Stimulated activated CD4-positive, alpha-beta T cell treated with anti-CD3 and anti-CD28 coated beads, Interleukin-4, amount 100 ng/mL, for 4 hours (primary cell): ENCODE data around the gene MBOAT7.

Experiments used
- DNase-seq, 2 experiments: peaks; one replicate each; pipeline ENCODE4 v3.0.0-alpha.2; 2020

The MBOAT7 gene

DNA sequence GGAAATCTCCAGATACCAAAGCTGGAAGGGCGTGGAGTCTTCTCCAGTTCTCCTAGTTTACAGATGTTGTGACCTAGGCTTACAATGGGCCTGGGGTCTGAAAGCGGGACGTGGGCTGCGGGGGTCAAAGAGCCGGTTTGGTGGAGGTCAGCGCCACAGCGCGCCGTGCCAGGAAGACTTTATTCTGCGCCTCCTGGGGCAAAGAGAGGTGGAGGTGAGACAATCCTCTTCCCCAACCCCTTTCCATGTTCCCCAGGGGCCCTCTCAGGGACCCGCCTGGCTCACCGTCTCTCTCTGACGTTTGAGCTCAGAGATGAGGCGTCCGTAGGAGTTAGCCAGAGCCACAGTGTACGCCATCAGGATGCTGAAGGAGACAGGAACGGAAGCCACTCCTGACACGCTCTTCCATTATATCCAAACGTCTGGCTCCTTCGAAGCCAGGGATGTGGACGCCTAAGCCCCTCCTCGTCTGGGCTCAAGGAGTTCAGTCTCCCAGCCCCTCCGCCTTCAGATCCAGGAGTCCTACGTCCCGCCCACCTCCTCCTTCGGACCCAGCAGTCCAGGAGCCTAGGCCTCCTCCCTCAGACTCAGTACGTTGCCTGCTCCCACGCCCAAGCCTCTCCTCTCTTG is 29.1 kb downstream of the MBOAT7 start:
- no peak for DNase-seq

DNA sequence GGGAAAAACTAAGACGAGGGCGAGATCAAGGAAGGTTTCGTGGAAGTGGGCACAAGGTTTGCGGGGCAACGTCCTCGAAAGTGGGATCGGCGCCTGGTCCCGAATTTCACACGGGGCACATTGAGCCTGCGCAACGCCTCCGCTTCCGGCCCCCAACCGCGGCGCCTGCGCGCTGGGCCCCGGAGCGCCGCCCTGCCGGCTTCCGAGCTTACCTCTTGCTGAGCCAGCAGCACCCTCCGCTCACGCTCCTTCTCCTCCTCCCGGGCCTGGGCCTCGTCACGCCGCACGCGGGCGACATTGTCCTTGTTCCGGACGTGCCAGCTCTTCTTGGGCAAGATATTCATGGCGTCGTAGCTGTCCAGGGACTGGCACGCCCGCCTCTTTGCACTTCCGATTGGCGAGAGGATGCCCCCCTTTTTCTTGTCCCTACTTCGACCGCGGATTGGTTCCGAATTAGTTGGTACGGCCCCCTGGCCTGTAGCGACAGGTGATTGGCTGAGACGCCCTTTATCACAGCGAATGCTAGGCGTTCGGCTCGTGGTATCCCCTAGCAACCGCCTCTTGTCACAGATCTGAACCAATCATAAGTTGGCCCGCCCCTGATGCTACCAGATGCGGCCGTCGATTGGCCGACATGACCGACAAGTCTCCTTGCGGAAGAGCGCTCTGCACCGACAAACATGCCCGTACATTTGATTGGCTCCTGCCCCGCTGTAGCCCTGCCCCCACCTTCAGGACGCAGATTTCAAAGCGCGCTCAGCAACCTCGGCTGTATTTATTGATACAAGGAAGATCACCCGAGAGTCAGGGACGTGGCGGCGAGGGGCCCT is 29.8 kb downstream of the MBOAT7 start, which contains the start of gene LENG1:
LENG1 (minus strand) TSS at position 370 of the 830 bp plus-strand sequence; CDS start at position 344, 26 bp downstream.
- peak; percentile 89 to 100 for DNase-seq

DNA sequence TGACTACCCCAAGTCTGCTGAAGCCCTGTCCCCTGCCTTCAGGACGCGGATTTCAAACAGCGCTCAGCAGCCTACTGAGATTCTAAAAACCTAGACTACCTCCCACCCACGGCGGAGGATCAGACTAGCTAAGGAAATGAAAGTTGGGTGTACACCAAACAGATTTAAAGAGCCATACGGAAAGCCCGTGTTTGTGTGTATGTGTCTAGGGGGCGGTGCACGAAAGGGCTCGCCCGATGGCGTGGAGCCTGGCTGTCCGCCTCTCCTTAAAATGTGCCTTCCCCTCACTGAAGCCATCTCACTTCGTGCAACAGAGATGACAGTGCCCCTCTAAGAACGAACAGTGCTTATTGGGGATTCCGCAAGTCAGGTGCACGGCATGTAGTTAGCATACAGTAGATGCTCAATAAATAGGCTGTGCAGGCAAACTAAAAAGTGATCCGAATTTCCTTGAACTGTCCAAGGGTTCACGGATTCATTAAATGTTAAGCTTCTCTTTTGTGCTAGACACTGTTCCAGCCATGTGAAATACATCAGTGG is 30.5 kb downstream of the MBOAT7 start:
- DNase-seq = peak in 1 of 2 experiments; percentile 24

DNA sequence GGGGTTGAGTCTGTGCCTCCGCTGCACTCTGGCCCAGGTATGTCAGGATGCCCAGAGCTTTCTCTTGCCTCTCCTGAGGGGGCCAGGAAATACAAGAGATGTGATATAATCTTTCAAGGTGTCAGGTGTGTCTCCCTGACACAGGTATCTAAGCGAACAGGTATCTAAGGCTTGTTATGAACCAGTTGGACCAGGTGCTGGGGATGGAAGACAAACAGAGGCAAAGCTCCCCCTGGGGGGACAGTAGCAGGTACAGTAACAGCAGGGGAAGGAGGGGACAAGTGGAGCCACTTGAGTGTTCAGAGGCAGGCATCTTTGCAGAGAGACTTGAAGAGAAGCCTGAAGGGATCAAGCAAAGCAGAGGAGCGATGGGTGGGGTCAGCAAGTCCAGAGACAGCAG is 32.4 kb downstream of the MBOAT7 start:
- DNase-seq = no peak

DNA sequence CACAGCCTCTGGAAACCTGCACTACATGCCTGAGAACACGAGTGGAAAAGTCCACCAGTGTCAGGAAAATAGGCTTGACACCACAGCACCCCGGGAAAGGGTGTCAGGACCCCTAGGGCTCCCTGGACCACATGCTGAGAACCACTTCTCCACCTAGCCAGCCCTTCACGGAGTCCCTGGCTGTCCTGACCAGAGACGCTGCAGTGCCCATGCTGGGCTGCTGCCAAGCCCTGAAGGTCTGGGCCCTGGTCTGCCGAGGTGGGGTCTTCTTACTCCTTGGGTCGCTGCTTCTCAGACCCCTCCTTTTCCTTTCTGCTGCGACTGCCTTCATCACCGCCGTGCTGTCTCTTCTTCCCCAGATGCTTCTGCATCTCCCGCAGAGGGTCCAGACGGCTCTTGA is 32.9 kb downstream of the MBOAT7 start:
- DNase-seq = no peak

DNA sequence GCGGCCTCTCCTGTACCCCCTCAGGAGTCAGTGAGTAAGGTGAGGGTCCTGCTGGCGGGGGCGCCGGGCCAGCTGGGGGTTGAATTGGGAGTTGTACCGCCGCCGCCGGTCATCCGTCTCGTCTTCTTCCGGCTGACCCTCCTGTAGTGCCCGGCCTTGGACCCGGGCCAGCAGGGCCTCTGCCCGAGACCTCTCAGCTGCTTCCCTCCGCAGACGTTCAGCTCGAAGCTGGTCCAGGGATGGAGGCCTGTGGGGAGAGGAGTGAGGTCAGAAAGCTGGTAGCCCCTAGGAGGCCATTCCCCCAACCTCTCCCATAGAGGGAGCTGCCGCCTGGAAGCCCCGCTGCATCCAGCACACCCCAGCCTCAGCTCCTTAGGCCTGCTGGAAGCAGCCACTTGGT is 33.7 kb downstream of the MBOAT7 start:
- DNase-seq = no peak

DNA sequence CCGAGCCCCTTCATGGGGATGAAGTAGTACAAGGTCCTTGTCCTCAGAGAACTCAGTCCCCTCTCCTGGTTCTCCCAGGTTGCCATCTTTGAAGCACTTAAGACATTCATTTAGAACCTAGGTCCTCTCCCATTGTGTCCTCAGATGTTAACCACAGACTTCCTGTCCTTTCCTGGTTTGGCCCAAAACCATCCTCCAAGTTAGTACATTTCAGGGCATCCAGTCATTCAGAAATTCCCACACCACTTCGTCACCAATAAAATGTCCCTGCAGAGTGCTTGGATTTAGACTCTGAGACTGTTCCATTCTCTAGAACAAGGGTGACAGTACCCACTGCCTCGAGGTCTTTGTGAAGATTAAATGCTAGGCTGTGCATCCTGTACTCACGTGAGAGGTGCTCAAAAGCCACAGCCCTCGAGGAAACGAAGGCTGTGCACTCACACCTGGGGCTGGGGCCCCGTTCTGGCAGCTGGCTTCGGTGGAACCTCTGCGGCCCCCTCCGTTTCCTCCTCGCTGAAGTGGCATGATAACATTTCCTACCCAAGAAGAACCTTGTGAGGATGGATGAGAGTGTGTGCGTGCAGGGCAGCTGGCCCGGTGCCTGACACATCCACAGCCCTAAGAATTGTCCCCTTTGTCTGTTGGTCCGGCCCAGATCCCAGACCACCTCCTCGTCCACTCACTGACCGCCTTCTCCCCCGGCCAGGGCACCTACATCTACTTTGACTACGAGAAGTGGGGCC is 34.6 kb downstream of the MBOAT7 start:
- peak in 1 of 2 experiments; percentile 27 for DNase-seq

DNA sequence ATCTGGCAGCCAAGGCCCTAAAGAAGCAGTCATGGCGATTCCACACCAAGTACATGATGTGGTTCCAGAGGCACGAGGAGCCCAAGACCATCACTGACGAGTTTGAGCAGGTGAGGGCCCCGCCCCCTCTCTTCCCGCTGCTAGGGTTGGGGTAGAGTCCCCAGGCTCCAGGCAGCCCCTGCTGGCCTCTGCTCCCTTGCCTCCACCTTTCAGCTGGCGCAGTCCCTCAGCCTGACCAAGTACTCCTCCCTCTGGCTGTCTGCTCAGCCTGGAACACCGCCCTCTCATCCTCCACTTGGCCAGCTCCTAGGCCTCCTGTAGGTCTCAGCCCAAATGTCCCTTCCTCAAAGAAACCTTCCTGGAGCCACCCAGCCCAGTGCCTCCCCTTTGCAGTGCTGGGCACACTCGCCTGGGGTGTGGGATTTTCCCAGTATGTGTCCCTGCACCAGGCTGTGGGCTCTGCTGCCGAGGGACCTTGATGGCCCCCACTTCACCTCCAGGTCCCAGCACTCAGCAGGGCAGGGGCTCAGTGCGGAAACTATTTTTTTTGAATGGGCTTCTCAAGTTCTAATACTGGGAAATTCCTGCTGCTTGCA is 35.6 kb downstream of the MBOAT7 start:
- no peak for DNase-seq

DNA sequence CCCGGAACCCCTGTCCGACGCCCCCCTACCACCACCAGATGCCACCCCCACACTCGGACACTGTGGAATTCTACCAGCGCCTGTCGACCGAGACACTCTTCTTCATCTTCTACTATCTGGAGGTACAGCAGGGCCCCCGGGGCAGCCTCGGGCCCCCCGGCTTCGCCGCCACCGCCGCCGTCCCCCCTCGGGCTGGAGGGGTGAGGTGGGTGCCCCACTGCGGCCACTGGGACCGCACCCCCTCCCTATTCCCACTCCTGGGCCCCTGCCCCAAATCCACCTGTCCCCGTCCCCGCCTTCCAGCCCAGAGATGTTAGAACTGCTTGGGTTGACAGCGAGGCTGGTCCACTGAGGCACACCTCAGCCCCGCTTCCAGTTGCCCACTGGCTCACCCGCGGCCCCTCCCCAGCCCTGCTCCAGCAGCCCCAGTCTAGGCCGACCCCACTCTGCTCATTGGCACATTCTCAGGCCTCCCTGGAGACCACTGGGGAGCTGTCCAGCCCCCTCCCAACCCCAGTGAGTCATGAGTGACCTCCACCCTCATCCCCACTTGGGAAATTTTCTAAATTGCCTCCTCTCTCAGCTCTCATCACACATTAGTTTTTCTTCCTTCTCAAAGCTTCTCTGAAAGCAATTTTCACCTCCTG is 36.4 kb downstream of the MBOAT7 start:
- no peak for DNase-seq

DNA sequence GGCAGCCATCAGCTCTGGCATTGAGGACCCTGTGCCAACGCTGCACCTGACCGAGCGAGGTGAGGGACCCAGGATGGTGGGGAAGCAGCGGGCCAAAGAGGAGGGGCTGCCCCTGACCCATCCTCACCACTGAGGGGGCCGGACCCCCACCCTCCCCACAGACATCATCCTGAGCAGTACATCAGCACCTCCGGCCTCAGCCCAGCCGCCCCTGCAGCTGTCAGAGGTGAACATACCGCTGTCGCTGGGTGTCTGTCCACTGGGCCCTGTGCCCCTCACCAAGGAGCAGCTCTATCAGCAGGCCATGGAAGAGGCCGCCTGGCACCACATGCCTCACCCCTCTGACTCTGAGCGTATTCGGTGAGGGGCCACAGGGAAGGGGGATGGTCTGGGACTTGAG is 37.1 kb downstream of the MBOAT7 start:
- DNase-seq = no peak

DNA sequence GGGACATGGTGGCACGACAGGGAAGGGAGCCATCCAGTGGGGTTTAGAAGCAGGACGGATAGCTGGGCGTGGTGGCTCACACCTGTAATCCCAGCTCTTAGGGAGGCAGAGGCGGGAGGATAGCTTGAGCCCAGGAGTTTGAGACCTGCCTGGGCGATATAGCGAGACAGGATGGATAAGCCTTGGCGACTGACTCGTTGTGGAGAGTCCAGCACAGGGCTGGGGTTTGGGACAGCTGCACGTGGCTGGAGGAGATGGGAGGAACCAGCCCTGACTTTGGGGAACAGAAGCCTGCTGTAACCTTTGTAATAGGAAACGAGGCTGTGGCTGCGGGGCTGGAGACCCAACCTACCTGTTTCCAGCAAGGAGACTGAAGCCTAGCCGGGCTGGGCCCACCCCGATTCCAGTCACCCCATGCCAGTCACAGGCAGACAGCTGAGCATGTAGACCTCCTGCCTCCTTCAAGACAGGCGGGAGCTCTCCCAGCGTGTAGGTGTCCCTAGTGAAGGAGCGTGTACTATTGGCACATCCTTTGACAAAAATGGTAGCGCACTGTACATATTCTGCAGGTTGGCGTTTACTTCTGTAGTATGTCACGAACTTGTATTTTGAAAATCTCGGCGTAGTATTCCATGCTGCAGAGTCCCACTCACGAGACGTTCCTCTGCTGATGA is 37.9 kb downstream of the MBOAT7 start:
- no peak for DNase-seq

DNA sequence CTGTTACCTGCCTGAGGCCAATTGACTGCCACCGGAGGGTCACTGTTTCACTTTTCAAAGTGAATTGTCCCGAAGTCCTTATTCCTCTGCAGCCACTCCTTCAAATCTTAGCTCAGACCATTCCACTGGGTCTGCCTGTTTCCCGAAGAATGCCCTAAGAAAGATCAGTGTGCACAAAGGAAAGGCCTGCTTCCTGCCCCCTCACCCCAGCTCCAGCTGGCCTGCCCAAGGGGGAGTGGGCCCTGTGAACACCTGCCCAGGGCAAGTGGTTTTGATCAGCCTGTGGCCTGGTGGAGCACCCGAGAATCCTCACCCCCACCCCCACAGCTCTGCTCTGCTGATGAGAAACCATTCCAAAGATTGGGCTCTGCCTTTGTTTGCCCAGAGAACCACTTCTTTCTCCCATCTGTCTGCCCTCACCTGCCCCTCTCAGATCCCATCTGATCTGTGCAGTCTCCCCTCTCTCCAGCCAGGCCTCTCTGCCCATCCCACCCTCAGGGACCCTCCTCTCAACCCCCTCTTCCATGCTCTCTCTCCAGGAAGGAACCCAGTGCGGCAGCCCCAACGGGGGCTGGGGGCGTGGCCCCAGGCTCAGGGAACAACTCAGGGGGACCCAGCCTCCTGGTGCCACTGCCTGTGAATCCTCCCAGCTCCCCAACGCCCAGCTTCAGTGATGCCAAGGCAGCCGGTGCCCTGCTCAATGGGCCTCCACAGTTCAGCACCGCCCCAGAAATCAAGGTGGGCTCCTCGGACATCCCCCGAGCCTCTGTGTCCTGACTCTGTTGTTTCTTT is 40.2 kb downstream of the MBOAT7 start:
- DNase-seq = no peak

DNA sequence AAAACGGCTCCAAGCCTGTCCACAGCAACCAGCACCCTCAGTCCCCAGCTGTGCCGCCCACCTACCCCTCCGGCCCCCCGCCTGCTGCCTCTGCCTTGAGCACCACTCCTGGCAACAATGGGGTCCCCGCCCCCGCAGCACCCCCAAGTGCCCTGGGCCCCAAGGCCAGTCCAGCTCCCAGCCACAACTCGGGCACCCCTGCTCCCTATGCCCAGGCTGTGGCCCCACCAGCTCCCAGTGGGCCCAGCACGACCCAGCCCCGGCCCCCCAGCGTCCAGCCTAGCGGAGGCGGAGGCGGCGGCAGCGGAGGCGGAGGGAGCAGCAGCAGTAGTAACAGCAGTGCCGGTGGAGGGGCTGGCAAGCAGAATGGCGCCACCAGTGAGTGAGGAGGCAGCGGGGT is 41.2 kb downstream of the MBOAT7 start:
- DNase-seq = no peak

DNA sequence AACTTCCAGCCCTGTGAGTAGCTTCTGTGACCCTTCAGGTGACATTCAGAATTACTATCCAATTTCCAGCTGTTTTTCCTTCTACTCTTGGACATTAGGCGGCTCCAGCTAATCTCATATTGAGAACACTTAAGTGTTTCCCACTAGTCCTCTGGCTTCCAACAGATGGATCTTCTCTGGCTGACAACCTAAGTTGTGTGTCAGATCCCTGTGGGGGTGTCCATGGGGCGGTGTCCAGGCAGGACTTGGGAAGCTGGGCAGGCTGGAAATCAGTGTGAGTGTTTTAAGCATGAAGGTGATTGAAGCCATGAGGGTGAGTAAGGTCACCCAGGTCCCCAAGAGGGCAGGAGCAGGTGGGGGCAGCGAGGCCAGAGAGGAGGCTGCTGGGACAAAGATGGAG is 41.7 kb downstream of the MBOAT7 start:
- no peak for DNase-seq

DNA sequence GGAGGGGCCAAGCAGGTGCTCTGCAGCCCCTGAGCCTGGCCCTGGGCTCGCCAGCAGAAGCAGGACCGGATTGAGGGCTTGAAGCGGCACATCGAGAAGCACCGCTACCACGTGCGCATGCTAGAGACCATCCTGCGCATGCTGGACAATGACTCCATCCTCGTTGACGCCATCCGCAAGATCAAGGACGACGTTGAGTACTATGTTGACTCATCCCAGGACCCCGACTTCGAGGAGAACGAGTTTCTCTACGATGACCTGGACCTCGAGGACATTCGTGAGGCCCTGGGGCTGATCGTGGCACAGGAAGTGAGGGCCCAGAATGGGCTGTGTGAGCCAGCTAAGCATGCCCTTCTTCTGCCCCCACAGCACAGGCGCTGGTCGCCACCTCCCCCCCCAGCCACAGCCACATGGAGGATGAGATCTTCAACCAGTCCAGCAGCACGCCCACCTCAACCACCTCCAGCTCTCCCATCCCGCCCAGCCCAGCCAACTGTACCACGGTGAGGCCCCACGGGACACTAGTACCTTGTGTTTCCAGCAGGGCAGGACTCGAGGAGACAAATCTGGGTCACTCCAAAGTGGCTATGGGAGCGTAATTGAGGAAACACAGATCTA is 43.7 kb downstream of the MBOAT7 start:
- no peak for DNase-seq

DNA sequence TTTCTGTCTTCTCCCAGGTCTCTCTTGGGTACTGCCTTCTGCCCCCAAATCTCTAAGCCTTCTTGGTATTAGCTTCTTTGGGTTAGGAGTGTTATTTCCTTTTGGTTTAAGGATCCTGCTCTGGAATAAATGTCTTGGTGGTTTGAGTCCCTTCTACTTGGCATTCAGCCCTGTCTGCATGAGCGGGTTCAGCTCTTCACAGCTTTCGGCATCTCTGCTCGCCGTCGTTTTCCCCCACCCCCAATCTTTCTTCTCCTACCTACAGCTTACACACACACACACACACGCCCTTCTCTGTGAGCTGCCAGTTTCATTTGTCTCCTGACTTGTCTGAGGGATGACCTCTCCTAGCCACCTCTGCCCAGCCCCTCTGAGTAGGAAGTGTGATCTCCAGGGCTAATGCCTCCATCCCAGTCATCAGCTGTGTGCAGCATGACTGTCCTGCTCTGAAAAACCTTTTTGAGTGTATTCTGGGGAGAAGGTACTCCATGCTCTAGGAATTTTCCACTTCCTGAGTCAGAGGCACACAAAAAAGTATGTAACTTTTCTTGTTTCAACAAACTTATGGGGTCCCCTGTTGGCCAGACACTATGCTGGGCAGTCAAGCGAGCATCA is 47.1 kb downstream of the MBOAT7 start:
- no peak for DNase-seq

DNA sequence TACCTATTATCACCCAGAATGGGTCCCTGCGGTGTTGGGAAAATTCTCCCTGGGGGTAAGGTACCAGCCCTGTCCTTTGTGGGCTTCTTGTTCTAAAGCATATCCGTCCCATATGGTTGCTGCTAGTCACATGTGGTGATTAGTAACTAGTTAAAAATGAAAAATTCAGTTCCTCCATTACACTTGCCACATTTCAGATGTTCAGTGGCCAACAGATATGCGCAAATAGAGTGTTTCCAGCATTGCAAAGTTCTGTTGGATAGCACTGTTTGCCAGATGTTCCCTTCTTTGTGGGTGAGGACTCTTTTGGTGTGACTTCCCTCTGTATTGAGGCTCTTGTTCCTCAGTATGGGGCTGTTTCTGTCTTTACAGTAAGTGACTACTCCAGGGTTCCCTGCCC is 48.0 kb downstream of the MBOAT7 start:
- DNase-seq = no peak

DNA sequence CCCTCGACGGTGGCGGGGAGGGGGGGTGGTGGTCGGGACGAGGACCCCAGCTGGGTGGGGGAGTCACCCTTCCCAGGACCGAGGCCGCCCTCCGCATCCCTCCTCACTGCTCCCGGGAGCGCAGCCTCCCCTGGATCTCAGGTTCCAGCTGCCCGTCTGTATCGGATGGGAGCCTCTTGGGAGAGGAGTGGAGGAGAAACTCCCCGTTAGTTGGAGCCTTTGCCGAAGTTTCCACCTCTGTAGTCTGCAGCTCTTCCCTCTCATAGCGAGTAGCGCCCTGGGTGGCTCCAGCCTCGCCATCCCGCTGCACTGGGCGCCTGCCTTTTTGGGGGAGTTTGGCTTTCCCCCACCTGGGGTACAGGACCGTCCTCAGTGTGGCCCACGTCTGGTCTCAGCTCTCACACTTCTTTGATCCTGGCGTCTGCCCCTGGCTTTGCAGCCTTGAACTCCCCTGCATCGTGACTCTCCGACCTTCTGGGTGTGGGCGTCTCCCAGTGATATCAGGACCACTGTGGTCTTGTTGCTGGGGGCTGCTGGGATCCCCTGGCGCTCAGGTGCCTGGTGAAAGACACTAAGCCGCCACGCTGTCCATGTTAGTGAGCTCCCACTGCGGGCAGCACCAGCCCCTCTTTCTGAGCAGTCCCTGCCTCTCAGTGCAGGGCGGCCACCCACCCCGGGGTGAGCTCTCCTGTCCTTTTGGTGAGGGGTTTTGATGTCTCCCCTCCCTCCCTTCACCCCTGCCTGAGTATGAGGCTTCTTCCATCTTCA is 50.7 kb downstream of the MBOAT7 start:
- no peak for DNase-seq
